ENCODE results near the gene PLPPR3. TPM values are rescaled to one million over a fixed set of nuclear protein-coding genes. Genes with fewer than 3 reads are reported as not detected.

The PLPPR3 gene
- total RNA-seq, 1 donor from 2014 or later, result not detected

DNA sequence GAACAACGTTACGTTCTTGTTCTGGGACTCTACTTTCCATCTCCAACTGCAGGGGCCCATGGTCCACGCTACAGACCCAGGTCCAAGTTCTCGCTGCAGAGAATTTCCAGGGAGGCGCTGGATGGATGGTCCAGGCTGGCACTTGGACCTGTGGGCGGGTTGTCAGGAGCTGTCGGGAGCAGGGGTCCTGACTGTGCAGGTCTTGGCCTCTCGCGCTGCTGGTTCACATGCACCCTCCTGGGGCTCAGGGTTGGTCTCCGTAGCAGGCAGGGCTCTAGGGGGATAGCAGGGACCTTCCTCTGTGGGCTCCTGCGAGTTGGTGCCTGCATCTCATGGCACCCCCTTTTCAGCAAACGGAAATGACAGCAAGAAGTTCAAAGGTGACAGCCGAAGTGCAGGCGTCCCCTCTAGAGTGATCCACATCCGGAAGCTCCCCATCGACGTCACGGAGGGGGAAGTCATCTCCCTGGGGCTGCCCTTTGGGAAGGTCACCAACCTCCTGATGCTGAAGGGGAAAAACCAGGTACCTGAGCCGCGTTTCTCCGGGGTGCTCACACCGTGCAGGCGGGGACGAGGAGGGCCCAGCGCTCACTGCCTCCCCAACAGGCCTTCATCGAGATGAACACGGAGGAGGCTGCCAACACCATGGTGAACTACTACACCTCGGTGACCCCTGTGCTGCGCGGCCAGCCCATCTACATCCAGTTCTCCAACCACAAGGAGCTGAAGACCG lies 17.9 kb downstream of the PLPPR3 start:
- Histone ChIP-seq H3K9me3 (no peaks in the 10 kb centered on the region), H3K4me1 (peaks cover 52% of the 10 kb centered on the region), H3K36me3 (peaks cover 0 to 57% of the 10 kb centered on the region in 2 donors), H3K4me3 (no peak overlapping the region), H3K27me3 (no peaks in the 10 kb centered on the region), H3K27ac (no peak overlapping the region)
- TF ChIP-seq POLR2A (IDR thresholded peaks at IDR 0.05) (no peak), POLR2AphosphoS5 (IDR thresholded peaks at IDR 0.05; ENCODE audit: insufficient read depth in 1 of 2, low read depth in 1 of 2) (no peak)
- TF ChIP-seq, protein P1, sequence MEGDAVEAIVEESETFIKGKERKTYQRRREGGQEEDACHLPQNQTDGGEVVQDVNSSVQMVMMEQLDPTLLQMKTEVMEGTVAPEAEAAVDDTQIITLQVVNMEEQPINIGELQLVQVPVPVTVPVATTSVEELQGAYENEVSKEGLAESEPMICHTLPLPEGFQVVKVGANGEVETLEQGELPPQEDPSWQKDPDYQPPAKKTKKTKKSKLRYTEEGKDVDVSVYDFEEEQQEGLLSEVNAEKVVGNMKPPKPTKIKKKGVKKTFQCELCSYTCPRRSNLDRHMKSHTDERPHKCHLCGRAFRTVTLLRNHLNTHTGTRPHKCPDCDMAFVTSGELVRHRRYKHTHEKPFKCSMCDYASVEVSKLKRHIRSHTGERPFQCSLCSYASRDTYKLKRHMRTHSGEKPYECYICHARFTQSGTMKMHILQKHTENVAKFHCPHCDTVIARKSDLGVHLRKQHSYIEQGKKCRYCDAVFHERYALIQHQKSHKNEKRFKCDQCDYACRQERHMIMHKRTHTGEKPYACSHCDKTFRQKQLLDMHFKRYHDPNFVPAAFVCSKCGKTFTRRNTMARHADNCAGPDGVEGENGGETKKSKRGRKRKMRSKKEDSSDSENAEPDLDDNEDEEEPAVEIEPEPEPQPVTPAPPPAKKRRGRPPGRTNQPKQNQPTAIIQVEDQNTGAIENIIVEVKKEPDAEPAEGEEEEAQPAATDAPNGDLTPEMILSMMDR (IDR thresholded peaks at IDR 0.05), result no peak
- DNase-seq (ENCODE audit: extremely low spot score in 2 of 2), result no peak
- intact Hi-C loops (cut with DNase I), result loop anchor here (5.0 kb wide), 1 partner anchor 43 kb away; no protein-coding TSS in a partner anchor

- no peaks in the 10 kb centered on the region for H3K9me3 ChIP-seq
- H3K36me3 ChIP-seq, result peaks cover 0 to 50% of the 10 kb centered on the region in 2 donors
- no peak overlapping the region for H3K27ac ChIP-seq
- H3K4me1 ChIP-seq, result peaks cover 57% of the 10 kb centered on the region
- DNase-seq (ENCODE audit: extremely low spot score in 2 of 2), result no peak
- no peak for TF ChIP-seq POLR2AphosphoS5 (IDR thresholded peaks at IDR 0.05; ENCODE audit: insufficient read depth in 1 of 2, low read depth in 1 of 2)
- TF ChIP-seq, protein P1 (IDR thresholded peaks at IDR 0.05), result no peak
- TF ChIP-seq POLR2A (IDR thresholded peaks at IDR 0.05), result no peak
- no peak overlapping the region for H3K4me3 ChIP-seq
- intact Hi-C loops (cut with DNase I), result loop anchor here (5.0 kb wide), 1 partner anchor 44 kb away; no protein-coding TSS in a partner anchor
- no peaks in the 10 kb centered on the region for H3K27me3 ChIP-seq
Observed at GRCh38 chr19:803099-803561, 18.6 kb downstream of the PLPPR3 start.

GRCh38 chr19:802498-803098 lies 19.2 kb downstream of the PLPPR3 start:
- Histone ChIP-seq H3K27ac (peak overlapping the region; percentile 97), H3K9me3 (no peaks in the 10 kb centered on the region), H3K4me1 (peaks cover 57% of the 10 kb centered on the region), H3K4me3 (peak overlapping the region in 1 of 2 donors; percentile 7), H3K27me3 (no peaks in the 10 kb centered on the region), H3K36me3 (peaks cover 0 to 45% of the 10 kb centered on the region in 2 donors)
- DNase-seq (ENCODE audit: extremely low spot score in 2 of 2), result no peak
- intact Hi-C loops (cut with DNase I), result loop anchor here (5.0 kb wide), 1 partner anchor 45 kb away; no protein-coding TSS in a partner anchor
- TF ChIP-seq POLR2AphosphoS5 (IDR thresholded peaks at IDR 0.05; ENCODE audit: insufficient read depth in 1 of 2, low read depth in 1 of 2), result no peak

GRCh38 chr19:801861-802497 lies 19.8 kb downstream of the PLPPR3 start:
- no peak for TF ChIP-seq POLR2A (IDR thresholded peaks at IDR 0.05)
- TF ChIP-seq POLR2AphosphoS5 (IDR thresholded peaks at IDR 0.05; ENCODE audit: insufficient read depth in 1 of 2, low read depth in 1 of 2), result no peak
- TF ChIP-seq, protein P1 (IDR thresholded peaks at IDR 0.05), result no peak
- H3K4me1 ChIP-seq, result peaks cover 57% of the 10 kb centered on the region
- DNase-seq (ENCODE audit: extremely low spot score in 2 of 2), result no peak

More at GRCh38 chr19:801861-802497, 19.8 kb downstream of the PLPPR3 start:
- Histone ChIP-seq H3K27ac (peak overlapping the region; percentile 97), H3K4me3 (peak overlapping the region; percentile 7 to 42), H3K27me3 (no peaks in the 10 kb centered on the region), H3K9me3 (no peaks in the 10 kb centered on the region), H3K36me3 (peaks cover 0 to 41% of the 10 kb centered on the region in 2 donors)
- intact Hi-C loops (cut with DNase I), result loop anchor here (5.0 kb wide), 1 partner anchor 45 kb away; no protein-coding TSS in a partner anchor

All from vagina (tissue), 2 donors.